H1 (cell line): Measurements from ENCODE around the gene CALD1. TPM values are rescaled to one million over a fixed set of nuclear protein-coding genes. Genes with fewer than 3 reads are reported as not detected.

Experiments
- CTCF ChIA-PET: fragments of 300-600 bp; sonication (Branson Sonifier 250); formaldehyde crosslinking; loops from one replicate; lab custom pipeline; 2021; ENCODE audit not compliant: partially characterized antibody; lab: Charles Lee
- POLR2A ChIA-PET: fragments of 300-600 bp; sonication (Branson Sonifier 250); formaldehyde crosslinking; loops from one replicate; lab custom pipeline; 2021; ENCODE audit warnings: inconsistent platforms; ENCODE audit not compliant: partially characterized antibody; lab: Charles Lee
- DNase-seq, 2 experiments: peaks; one replicate each; pipeline versions ENCODE4 v3.0.0 to v3.0.0-alpha.2; 2010 to 2022; ENCODE audit warnings: low spot score in 2 of 2, low read depth in 1 of 2, mixed read lengths in 1 of 2
- FAIRE-seq: peaks from 2 replicates; lab custom pipeline; 2011; peaks lifted over from hg19 to GRCh38; lab: Jason Lieb, UNC
- H2AFZ ChIP-seq: 2 replicates; pipeline ENCODE4 v1.8.1; 2012; ENCODE audit warnings: low read length, inconsistent platforms
- H2AK5ac ChIP-seq: 2 replicates; pipeline ENCODE4 v1.6.1; 2013; ENCODE audit warnings: low read depth, low read length
- H2BK120ac ChIP-seq: replicated peaks from 2 replicates; pipeline ENCODE3; 2013; ENCODE audit warnings: low read depth, low read length, inconsistent platforms
- H2BK12ac ChIP-seq: 2 replicates; pipeline ENCODE4 v1.6.1; 2013; ENCODE audit warnings: low read depth, low read length
- H2BK15ac ChIP-seq: 2 replicates; pipeline ENCODE4 v1.6.1; 2013; ENCODE audit warnings: low read length
- H2BK20ac ChIP-seq: 2 replicates; pipeline ENCODE4 v1.6.1; 2013; ENCODE audit warnings: low read length
- H2BK5ac ChIP-seq: 2 replicates; pipeline ENCODE4 v1.6.1; 2013; ENCODE audit warnings: low read depth, low read length
- H3K14ac ChIP-seq: 2 replicates; pipeline ENCODE4 v1.6.1; 2013; ENCODE audit warnings: inconsistent platforms; ENCODE audit not compliant: insufficient read length
- H3K18ac ChIP-seq: 2 replicates; pipeline ENCODE4 v1.6.1; 2013; ENCODE audit warnings: low read length; ENCODE audit errors: extremely low read depth
- H3K23ac ChIP-seq: 2 replicates; pipeline ENCODE4 v1.6.1; 2013; ENCODE audit warnings: inconsistent platforms; ENCODE audit not compliant: insufficient read length
- H3K23me2 ChIP-seq: 2 replicates; pipeline ENCODE4 v1.6.1; 2013; ENCODE audit warnings: low read depth, low read length
- H3K27ac ChIP-seq: 2 replicates; pipeline ENCODE4 v1.6.1; 2011; ENCODE audit warnings: low read depth, low read length, inconsistent platforms
- H3K27me3 ChIP-seq, 4 experiments: replicated peaks in 1 of 4; 1 replicate in 1 of 4; 2 replicates in 3 of 4; pipeline versions ENCODE4 v1.6.1 to v1.8.1; 2011 to 2013; ENCODE audit warnings: low read length in 3 of 4, mild to moderate bottlenecking in 3 of 4, inconsistent platforms in 2 of 4, mixed read lengths in 2 of 4, moderate library complexity in 1 of 4; ENCODE audit not compliant: control insufficient read depth in 3 of 4, insufficient read depth in 3 of 4; ENCODE audit errors: extremely low read depth in 1 of 4
- H3K36me3 ChIP-seq, 4 experiments: 2 replicates each; pipeline versions ENCODE4 v1.6.1 to v1.8.1; 2011 to 2013; ENCODE audit warnings: mild to moderate bottlenecking in 4 of 4, low read length in 3 of 4, moderate library complexity in 2 of 4, control low read depth in 1 of 4, inconsistent platforms in 1 of 4; ENCODE audit not compliant: insufficient read depth in 4 of 4, control insufficient read depth in 2 of 4
- H3K4ac ChIP-seq: replicated peaks from 2 replicates; pipeline ENCODE3; 2013; ENCODE audit warnings: low read length, low read depth, mixed read lengths, inconsistent platforms; ENCODE audit not compliant: insufficient read length
- H3K4me1 ChIP-seq, 4 experiments: replicated peaks in 1 of 4; 1 replicate in 1 of 4; 2 replicates in 3 of 4; pipeline versions ENCODE4 v1.6.1 to v1.8.1; 2011 to 2013; ENCODE audit warnings: low read length in 3 of 4, inconsistent platforms in 2 of 4, mixed read lengths in 1 of 4; ENCODE audit not compliant: insufficient read depth in 4 of 4, control insufficient read depth in 3 of 4
- H3K4me2 ChIP-seq, 2 experiments: 2 replicates each; pipeline versions ENCODE4 v1.6.1 to v1.8.1; 2011 to 2013; ENCODE audit warnings: low read depth in 2 of 2, low read length in 2 of 2, control low read depth in 1 of 2, inconsistent platforms in 1 of 2, mild to moderate bottlenecking in 1 of 2; ENCODE audit not compliant: insufficient read depth in 1 of 2
- H3K4me3 ChIP-seq, 4 experiments: fragments of 200-600, 300-600 bp in 1 of 4; sonication (generic), shearing (Covaris generic), sonication (Bioruptor Twin) in 1 of 4; 2 replicates each; pipeline versions ENCODE4 v1.5.1 to v1.8.1; 2011 to 2016; ENCODE audit warnings: low read length in 4 of 4, low read depth in 3 of 4, control low read depth in 2 of 4, inconsistent platforms in 2 of 4, mild to moderate bottlenecking in 2 of 4, mixed read lengths in 1 of 4, moderate library complexity in 1 of 4; ENCODE audit not compliant: insufficient read depth in 2 of 4; ENCODE audit errors: extremely low read depth in 1 of 4
- H3K56ac ChIP-seq: replicated peaks from 2 replicates; pipeline ENCODE3; 2013; ENCODE audit warnings: low read depth, mild to moderate bottlenecking, mixed read lengths, low read length, inconsistent platforms; ENCODE audit not compliant: insufficient read length
- H3K79me1 ChIP-seq: 2 replicates; pipeline ENCODE4 v1.6.1; 2013; ENCODE audit warnings: low read depth, low read length, control low read depth
- H3K79me2 ChIP-seq, 2 experiments: 2 replicates each; pipeline versions ENCODE4 v1.6.1 to v1.8.1; 2012 to 2013; ENCODE audit warnings: low read length in 2 of 2, mild to moderate bottlenecking in 2 of 2, inconsistent platforms in 1 of 2; ENCODE audit not compliant: insufficient read depth in 2 of 2, control insufficient read depth in 1 of 2
- H3K9ac ChIP-seq, 4 experiments: replicated peaks in 1 of 4; 1 replicate in 1 of 4; 2 replicates in 3 of 4; pipeline versions ENCODE4 v1.6.1 to v1.8.1; 2011 to 2013; ENCODE audit warnings: low read depth in 3 of 4, low read length in 3 of 4, control low read depth in 2 of 4, mild to moderate bottlenecking in 2 of 4, moderate library complexity in 2 of 4, inconsistent platforms in 1 of 4; ENCODE audit errors: extremely low read depth in 1 of 4
- H3K9me3 ChIP-seq, 2 experiments: 2 replicates each; pipeline versions ENCODE4 v1.6.1 to v1.8.1; 2012 to 2013; ENCODE audit warnings: mild to moderate bottlenecking in 2 of 2, moderate library complexity in 2 of 2, control low read depth in 1 of 2, inconsistent platforms in 1 of 2, low read depth in 1 of 2, low read length in 1 of 2, mixed read lengths in 1 of 2; ENCODE audit not compliant: insufficient read depth in 2 of 2
- H4K20me1 ChIP-seq, 2 experiments: replicated peaks in 1 of 2; 2 replicates each; pipeline versions ENCODE3 to v1.8.1; 2011 to 2013; ENCODE audit warnings: inconsistent platforms in 2 of 2, low read length in 2 of 2, mild to moderate bottlenecking in 1 of 2; ENCODE audit not compliant: insufficient read depth in 2 of 2, control insufficient read depth in 1 of 2
- H4K5ac ChIP-seq: 2 replicates; pipeline ENCODE4 v1.6.1; 2013; ENCODE audit warnings: low read length, low read depth, mixed read lengths, inconsistent platforms; ENCODE audit not compliant: insufficient read length
- H4K8ac ChIP-seq: 2 replicates; pipeline ENCODE4 v1.8.0; 2013; ENCODE audit warnings: mild to moderate bottlenecking, moderate library complexity, low read length, inconsistent platforms; ENCODE audit not compliant: insufficient read depth; ENCODE audit errors: extremely low read depth
- H4K91ac ChIP-seq: replicated peaks from 2 replicates; pipeline ENCODE3; 2013; ENCODE audit warnings: low read length, mixed read lengths, inconsistent platforms; ENCODE audit not compliant: insufficient read length
- FOSL1 ChIP-seq: IDR thresholded peaks from 2 replicates; pipeline ENCODE4 v1.6.1; 2011; ENCODE audit warnings: mild to moderate bottlenecking, low read depth, low read length, moderate library complexity; ENCODE audit not compliant: insufficient read depth
- KDM5A ChIP-seq: fragments of 200-600 bp; IDR thresholded peaks from 2 replicates; pipeline ENCODE4 v1.7.1; 2012; ENCODE audit warnings: mild to moderate bottlenecking, low read length, inconsistent platforms, mixed read lengths
- RBBP5 ChIP-seq: IDR thresholded peaks from 2 replicates; pipeline ENCODE4 v1.7.1; 2012; ENCODE audit warnings: low read depth, mild to moderate bottlenecking, inconsistent platforms, low read length, moderate library complexity, borderline replicate concordance
- SIRT6 ChIP-seq: IDR thresholded peaks from one replicate; pipeline ENCODE4 v1.7.1; 2012; ENCODE audit warnings: low read length, inconsistent platforms
- YY1 ChIP-seq: IDR thresholded peaks from 2 replicates; pipeline ENCODE4 v1.6.1; 2011; ENCODE audit warnings: low read depth, mild to moderate bottlenecking, low read length
- WGBS, 2 experiments: shearing (Covaris generic) in 1 of 2; methylation state at CpG; one replicate each; pipeline versions ENCODE4 v1.1.6 to v1.1.7; 2013 to 2015; ENCODE audit warnings: low lambda C conversion rate in 2 of 2, mixed read lengths in 2 of 2, inconsistent platforms in 1 of 2, low coverage in 1 of 2, missing lambda C conversion rate in 1 of 2; ENCODE audit not compliant: insufficient replicate concordance in 2 of 2, insufficient coverage in 1 of 2, insufficient read length in 1 of 2; ENCODE audit errors: extremely low coverage in 1 of 2, missing lambda C conversion rate in 1 of 2; 5-methylcytosine and 5-hydroxymethylcytosine counted together
- polyA plus RNA-seq, 7 experiments: library from polyadenylated mRNA; depleted of rRNA in 3 of 7; stranded (reverse) in 5 of 7; unstranded in 2 of 7; fragments of >200 nt in 5 of 7; fragments of 200-250 nt in 2 of 7; gene quantifications; 1 replicate in 5 of 7; 2 replicates in 1 of 7; 4 replicates in 1 of 7; pipeline versions ENCODE4 v1.2.1 to v1.2.3, GENCODE V29; 2011 to 2013; ENCODE audit warnings: missing spikeins in 2 of 7, mixed read lengths in 2 of 7
- total RNA-seq: library from RNA; stranded (reverse); fragmentation: NEBNext Ultra II Directional; extraction: Animal tissue kit (Norgen Biotek cat#: 25700); gene quantifications from 2 replicates; pipeline ENCODE4 v1.2.1, GENCODE V29; 2021

Gene CALD1
- total and polyA plus RNA-seq, 2 of the 8 experiments (the other 6 are each of a cell fraction or from before 2014, with no cell fraction given) = 34.3 to 177 TPM

DNA sequence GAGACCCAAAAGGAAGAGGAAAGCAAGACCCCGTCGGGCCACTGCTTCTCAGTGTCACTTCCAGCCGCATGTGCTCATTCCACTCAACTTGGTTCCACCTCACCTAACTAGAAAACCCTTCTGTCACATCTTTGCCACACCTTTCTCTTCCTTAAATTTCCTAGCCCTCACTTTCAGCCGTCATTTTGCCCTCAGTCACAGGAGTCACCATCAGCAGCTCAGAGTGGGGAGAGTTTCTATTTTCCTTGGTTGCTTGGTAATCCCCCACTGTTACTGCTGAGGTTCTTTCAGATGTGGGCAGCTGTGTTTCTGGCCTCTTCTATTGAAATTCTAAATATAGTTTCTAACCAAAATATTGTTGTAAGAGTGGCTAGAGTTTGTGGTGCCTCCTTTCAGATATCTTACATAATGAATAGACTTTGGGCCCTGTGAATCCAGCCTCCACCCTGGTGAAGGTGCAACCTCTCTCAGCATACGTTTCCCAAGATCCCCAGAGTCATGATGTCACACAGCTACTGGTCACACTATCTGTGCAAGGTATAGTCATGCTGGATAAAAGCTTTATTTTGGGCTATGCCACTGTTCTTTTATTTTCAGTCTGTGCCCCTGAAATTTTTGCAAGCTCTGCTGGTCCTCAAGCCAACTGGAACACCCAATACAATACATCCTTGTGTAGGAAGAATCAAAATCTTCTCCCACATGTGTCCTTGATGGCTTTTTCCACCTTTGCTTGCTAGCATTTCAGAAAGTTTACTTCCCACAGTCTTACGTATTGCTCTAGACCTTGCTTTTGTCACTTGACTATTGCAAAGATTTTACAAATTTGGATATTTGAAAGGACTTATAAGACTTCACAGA, 216.0 kb downstream of the CALD1 start:
- Histone ChIP-seq H3K4me2 (no peak overlapping the region), H3K4me3 (no peak overlapping the region), H2AK5ac (no peak overlapping the region), H2BK20ac (no peak overlapping the region), H2BK5ac (no peak overlapping the region), H3K9me3 (no peaks in the 10 kb centered on the region; a peak in 1 of 4 replicates), H4K8ac (no peak overlapping the region), H3K56ac (no peak overlapping the region), H3K14ac (no peak overlapping the region), H2AFZ (no peak overlapping the region), H3K4me1 (no peaks in the 10 kb centered on the region), H3K9ac (no peak overlapping the region), H3K23ac (no peak overlapping the region), H4K20me1 (no peaks in the 10 kb centered on the region), H3K18ac (no peak overlapping the region), H3K4ac (no peak overlapping the region), H2BK12ac (no peak overlapping the region), H3K27me3 (no peaks in the 10 kb centered on the region; a peak in 1 of 7 replicates), H3K36me3 (peaks cover 0 to 15% (median 5%) of the 10 kb centered on the region in 4 experiments; a peak in 5 of 8 replicates), H2BK120ac (no peak overlapping the region), H3K79me2 (no peaks in the 10 kb centered on the region), H2BK15ac (no peak overlapping the region), H4K5ac (no peak overlapping the region), H4K91ac (no peak overlapping the region), H3K79me1 (no peaks in the 10 kb centered on the region; the same call in 1 of the 2 replicates), H3K23me2 (no peaks in the 10 kb centered on the region), H3K27ac (no peak overlapping the region)
- 77% methylated on average over 6 of the region's 6 CpGs; no CpG with 5 or more reads in 1 of the 2 experiments for WGBS, 2 experiments
- ChIA-PET CTCF (interaction anchor here (0.6 to 1.0 kb wide), 2 partner anchors 10 to 355 kb away, joined by 3 to 4 read pairs; partner anchors contain the start of gene AGBL3), POLR2A (interaction anchor here (2.0 kb wide), 1 partner anchor 10 kb away, joined by 9 read pairs; the partner anchor contains the start of gene AGBL3)
- DNase-seq = no peak
- FAIRE-seq = no peak
- TF ChIP-seq FOSL1 (no peak), KDM5A (no peak), SIRT6 (no peak), YY1 (no peak), RBBP5 (no peak)
